SU-DHL-6 (cell line): Measurements from ENCODE around the gene KLHL18.
"Not testable (repeated sequence)": the region's sequence is repeated elsewhere in the genome, so short reads cannot be mapped to it uniquely, and the experiment has no call there.

ENCODE experiments used
- H2AFZ ChIP-seq: fragments of 200-600 bp; sonication (generic); 2 replicates; pipeline ENCODE4 v1.6.1; 2014; ENCODE audit warnings: low read depth, mild to moderate bottlenecking, moderate library complexity, mixed read lengths, antibody characterized with exemption, low read length; ENCODE audit not compliant: severe bottlenecking
- H3F3A ChIP-seq: fragments of 200-600 bp; shearing (Covaris generic); 2 replicates; pipeline ENCODE4 v1.6.0; 2016; ENCODE audit warnings: antibody characterized with exemption, mild to moderate bottlenecking; ENCODE audit not compliant: insufficient read depth
- H3K27ac ChIP-seq: fragments of 200-600 bp; sonication (generic); 2 replicates; pipeline ENCODE4 v1.5.1; 2016; ENCODE audit warnings: low read depth, mild to moderate bottlenecking, low read length, moderate library complexity, mixed read lengths
- H3K27me3 ChIP-seq: fragments of 200-600 bp; sonication (generic), shearing (Covaris generic); 2 replicates; pipeline ENCODE4 v1.6.0; 2014; ENCODE audit warnings: mild to moderate bottlenecking, low read length
- H3K36me3 ChIP-seq: fragments of 200-600 bp; sonication (generic); 2 replicates; pipeline ENCODE4 v1.6.1; 2014; ENCODE audit warnings: mild to moderate bottlenecking, low read length, mixed read lengths
- H3K4me2 ChIP-seq: fragments of 300-600, 200-600 bp; shearing (Covaris generic), sonication (generic); 2 replicates; pipeline ENCODE4 v1.6.0; 2014; ENCODE audit warnings: low read length, low read depth, mild to moderate bottlenecking; ENCODE audit not compliant: poor library complexity, severe bottlenecking
- H3K4me3 ChIP-seq: fragments of 200-600 bp; sonication (generic); 2 replicates; pipeline ENCODE4 v1.5.1; 2014; ENCODE audit warnings: antibody characterized with exemption, low read length, mild to moderate bottlenecking, mixed read lengths; ENCODE audit not compliant: insufficient read depth, poor library complexity, severe bottlenecking
- H3K79me2 ChIP-seq: fragments of 200-600 bp; sonication (generic); 2 replicates; pipeline ENCODE4 v1.6.1; 2014; ENCODE audit warnings: mild to moderate bottlenecking, low read length, moderate library complexity; ENCODE audit not compliant: insufficient read depth
- H3K9ac ChIP-seq: fragments of 200-600 bp; sonication (generic); 2 replicates; pipeline ENCODE4 v1.7.0; 2014; ENCODE audit warnings: mild to moderate bottlenecking, low read length
- H3K9me2 ChIP-seq: fragments of 200-600 bp; sonication (generic); replicated peaks from 2 replicates; pipeline ENCODE4 v1.6.1; 2014; ENCODE audit warnings: low read length; ENCODE audit not compliant: insufficient read depth
- H3K9me3 ChIP-seq: fragments of 200-600 bp; sonication (generic); 2 replicates; pipeline ENCODE4 v1.6.1; 2014; ENCODE audit warnings: low read length, mixed read lengths; ENCODE audit not compliant: insufficient read depth
- H4K20me1 ChIP-seq: fragments of 200-600 bp; sonication (generic); 2 replicates; pipeline ENCODE4 v1.6.1; 2014; ENCODE audit warnings: low read depth, mild to moderate bottlenecking, antibody characterized with exemption, low read length, moderate library complexity, mixed read lengths
- EZH2phosphoT487 ChIP-seq: fragments of 200-600 bp; sonication (generic), shearing (Covaris generic); conservative IDR thresholded peaks from 2 replicates; pipeline ENCODE4 v1.6.1; 2018; ENCODE audit warnings: mild to moderate bottlenecking, antibody characterized with exemption, low read length, moderate library complexity, mixed read lengths
- TF ChIP-seq, protein P1 (sequence below): fragments of 200-600 bp; sonication (generic); IDR thresholded peaks from one replicate; pipeline ENCODE4 v1.5.1; 2017; ENCODE audit warnings: antibody characterized with exemption, mild to moderate bottlenecking, low read length, moderate library complexity; ENCODE audit not compliant: insufficient read depth, poor library complexity, severe bottlenecking

Gene KLHL18

DNA sequence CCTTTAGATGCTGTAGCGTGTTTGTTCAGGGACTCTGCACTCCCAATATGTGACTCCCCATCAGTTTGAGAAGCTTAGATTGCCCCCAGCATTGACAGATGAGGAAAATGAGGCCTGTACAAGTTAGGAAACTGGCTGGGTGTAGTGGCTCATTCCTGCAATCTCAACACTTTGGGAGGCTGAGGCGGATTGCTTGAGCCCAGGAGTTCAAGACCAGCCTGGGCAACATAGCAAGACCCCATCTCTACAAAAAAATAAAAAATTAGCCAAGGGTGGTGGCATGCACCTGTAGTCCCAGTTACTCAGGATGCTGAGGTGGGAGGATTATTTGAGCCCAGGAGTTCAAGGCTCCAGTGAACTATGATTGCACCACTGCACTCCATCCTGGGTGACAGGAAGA, 84.1 kb downstream of the KLHL18 start:
- H3F3A ChIP-seq, result no peaks in the 10 kb centered on the region
- no peaks in the 10 kb centered on the region for H4K20me1 ChIP-seq
- H2AFZ ChIP-seq, result no peak overlapping the region
- H3K79me2 ChIP-seq, result no peaks in the 10 kb centered on the region
- no peak overlapping the region for H3K4me3 ChIP-seq
- no peak overlapping the region for H3K27ac ChIP-seq
- H3K9ac ChIP-seq, result no peak overlapping the region
- TF ChIP-seq, protein P1, sequence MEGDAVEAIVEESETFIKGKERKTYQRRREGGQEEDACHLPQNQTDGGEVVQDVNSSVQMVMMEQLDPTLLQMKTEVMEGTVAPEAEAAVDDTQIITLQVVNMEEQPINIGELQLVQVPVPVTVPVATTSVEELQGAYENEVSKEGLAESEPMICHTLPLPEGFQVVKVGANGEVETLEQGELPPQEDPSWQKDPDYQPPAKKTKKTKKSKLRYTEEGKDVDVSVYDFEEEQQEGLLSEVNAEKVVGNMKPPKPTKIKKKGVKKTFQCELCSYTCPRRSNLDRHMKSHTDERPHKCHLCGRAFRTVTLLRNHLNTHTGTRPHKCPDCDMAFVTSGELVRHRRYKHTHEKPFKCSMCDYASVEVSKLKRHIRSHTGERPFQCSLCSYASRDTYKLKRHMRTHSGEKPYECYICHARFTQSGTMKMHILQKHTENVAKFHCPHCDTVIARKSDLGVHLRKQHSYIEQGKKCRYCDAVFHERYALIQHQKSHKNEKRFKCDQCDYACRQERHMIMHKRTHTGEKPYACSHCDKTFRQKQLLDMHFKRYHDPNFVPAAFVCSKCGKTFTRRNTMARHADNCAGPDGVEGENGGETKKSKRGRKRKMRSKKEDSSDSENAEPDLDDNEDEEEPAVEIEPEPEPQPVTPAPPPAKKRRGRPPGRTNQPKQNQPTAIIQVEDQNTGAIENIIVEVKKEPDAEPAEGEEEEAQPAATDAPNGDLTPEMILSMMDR, result no peak
- TF ChIP-seq EZH2phosphoT487, result no peak
- no peaks in the 10 kb centered on the region for H3K9me3 ChIP-seq
- H3K4me2 ChIP-seq, result no peak overlapping the region
- no peaks in the 10 kb centered on the region for H3K9me2 ChIP-seq
- H3K36me3 ChIP-seq, result no peaks in the 10 kb centered on the region
- H3K27me3 ChIP-seq, result no peaks in the 10 kb centered on the region

DNA sequence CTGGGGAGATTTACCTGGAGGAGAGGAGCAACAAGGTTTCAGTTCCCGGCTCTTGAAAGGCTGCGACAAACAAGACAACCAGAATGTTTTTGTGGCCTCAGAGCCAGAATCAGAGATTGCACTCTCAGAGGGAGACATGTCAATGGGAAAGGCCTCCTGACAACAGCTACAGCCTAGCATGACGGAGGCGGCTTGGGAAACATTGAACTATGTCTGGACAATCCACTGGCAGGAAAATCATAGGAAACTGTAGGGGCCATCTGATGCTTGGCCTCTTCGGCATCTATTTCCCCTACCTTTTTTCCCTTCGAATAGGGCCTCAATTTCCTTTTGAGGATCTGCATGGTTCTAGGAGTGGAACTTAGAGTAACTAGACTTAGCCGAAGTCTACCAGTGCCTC, 84.9 kb downstream of the KLHL18 start:
- Histone ChIP-seq H3K79me2 (no peaks in the 10 kb centered on the region), H3K4me3 (no peak overlapping the region), H3K9me3 (no peaks in the 10 kb centered on the region), H2AFZ (no peak overlapping the region), H3K9ac (no peak overlapping the region), H4K20me1 (no peaks in the 10 kb centered on the region), H3K4me2 (no peak overlapping the region), H3K27ac (no peak overlapping the region), H3K9me2 (no peaks in the 10 kb centered on the region), H3K36me3 (no peaks in the 10 kb centered on the region), H3F3A (no peaks in the 10 kb centered on the region), H3K27me3 (no peaks in the 10 kb centered on the region)
- TF ChIP-seq, protein P1, result no peak
- no peak for TF ChIP-seq EZH2phosphoT487

GRCh38 chr3:47370020-47370419, 87.3 kb downstream of the KLHL18 start:
- not testable (repeated sequence) for H3K4me3 ChIP-seq, H3K79me2 ChIP-seq, H3K27me3 ChIP-seq, H3K27ac ChIP-seq, H3K4me2 ChIP-seq, H3K9ac ChIP-seq, H3K36me3 ChIP-seq, H3F3A ChIP-seq, H3K9me3 ChIP-seq, H4K20me1 ChIP-seq, H3K9me2 ChIP-seq, H2AFZ ChIP-seq

DNA sequence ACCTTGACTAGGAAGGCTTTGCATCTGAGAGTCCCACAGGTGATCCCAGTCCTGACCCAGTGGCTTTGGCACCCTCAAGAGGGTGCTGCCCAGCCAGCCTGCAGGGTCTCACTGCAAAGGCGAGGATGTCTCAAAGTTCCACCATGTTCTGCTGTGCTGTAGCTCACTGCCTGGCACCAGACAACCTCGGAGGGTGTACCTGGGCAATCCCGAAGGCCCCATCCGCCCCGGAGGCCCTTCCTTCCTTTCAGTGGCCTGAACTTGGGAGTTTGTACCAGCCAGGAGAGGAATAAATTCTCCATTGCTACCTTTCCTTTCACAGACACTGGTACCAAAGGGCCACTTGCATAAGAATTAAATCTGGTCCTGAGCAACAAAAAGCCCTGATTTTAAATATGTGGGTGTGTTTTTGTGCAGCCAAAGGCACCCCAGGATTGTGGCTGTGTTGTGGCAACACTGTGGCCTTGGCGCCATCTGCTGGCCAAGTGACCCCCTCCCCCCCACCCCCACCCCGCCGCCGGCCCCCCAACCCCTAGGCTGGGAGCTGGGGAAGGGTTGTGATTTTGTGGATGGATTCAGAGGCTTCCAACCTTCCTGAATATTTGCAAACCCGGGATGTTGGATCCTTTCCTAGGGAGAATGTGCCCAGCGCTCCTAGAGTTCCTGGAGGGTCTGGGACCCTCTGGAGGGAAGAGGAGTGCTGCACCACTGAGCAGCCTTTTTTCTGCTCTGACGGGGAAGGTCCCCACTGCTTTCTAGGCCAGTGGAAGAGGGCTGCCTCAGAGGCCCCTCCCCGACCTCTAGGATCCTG, 88.3 kb downstream of the KLHL18 start:
- Histone ChIP-seq H4K20me1 (no peaks in the 10 kb centered on the region), H3K9ac (no peak overlapping the region), H3K79me2 (no peaks in the 10 kb centered on the region), H3K27me3 (no peaks in the 10 kb centered on the region), H3K4me3 (no peak overlapping the region), H3K9me2 (no peaks in the 10 kb centered on the region), H3F3A (no peaks in the 10 kb centered on the region), H3K9me3 (no peaks in the 10 kb centered on the region), H3K4me2 (no peak overlapping the region), H3K36me3 (no peaks in the 10 kb centered on the region), H2AFZ (no peak overlapping the region), H3K27ac (no peak overlapping the region)
- TF ChIP-seq, protein P1, result no peak
- TF ChIP-seq EZH2phosphoT487, result no peak
